GM23248 (cell line): ENCODE results near the gene HOXB3. TPM values are rescaled to one million over a fixed set of nuclear protein-coding genes. Genes with fewer than 3 reads are reported as not detected.

ENCODE experiments used
- DNase-seq: peaks from one replicate; pipeline ENCODE4 v3.0.0-alpha.2; 2015
- H2AFZ ChIP-seq: fragments of 200-600 bp; sonication (generic); 2 replicates; pipeline ENCODE4 v1.6.1; 2016; ENCODE audit warnings: antibody characterized with exemption
- H3F3A ChIP-seq: fragments of 200-600 bp; sonication (generic); 2 replicates; pipeline ENCODE4 v1.6.1; 2016; ENCODE audit warnings: mild to moderate bottlenecking, antibody characterized with exemption, mixed run types; ENCODE audit not compliant: insufficient read depth
- H3K27ac ChIP-seq: fragments of 200-600 bp; sonication (generic); 2 replicates; pipeline ENCODE4 v1.5.1; 2016; ENCODE audit warnings: mild to moderate bottlenecking
- H3K27me3 ChIP-seq: fragments of 200-600 bp; sonication (generic); replicated peaks from 2 replicates; pipeline ENCODE4 v1.6.1; 2016; ENCODE audit warnings: mild to moderate bottlenecking; ENCODE audit not compliant: insufficient read depth
- H3K36me3 ChIP-seq: fragments of 200-600 bp; sonication (generic); 2 replicates; pipeline ENCODE4 v1.6.1; 2016; ENCODE audit warnings: low read depth, mild to moderate bottlenecking
- H3K4me1 ChIP-seq: fragments of 200-600 bp; sonication (generic); 2 replicates; pipeline ENCODE4 v1.6.1; 2016; ENCODE audit warnings: mild to moderate bottlenecking; ENCODE audit not compliant: insufficient read depth
- H3K4me2 ChIP-seq: fragments of 200-600 bp; sonication (generic); one replicate; pipeline ENCODE4 v1.6.1; 2016; ENCODE audit warnings: mild to moderate bottlenecking; ENCODE audit not compliant: unreplicated experiment
- H3K4me3 ChIP-seq: fragments of 200-600 bp; sonication (generic); 2 replicates; pipeline ENCODE4 v1.5.1; 2016; ENCODE audit warnings: mild to moderate bottlenecking
- H3K79me2 ChIP-seq: fragments of 200-600 bp; sonication (generic); 2 replicates; pipeline ENCODE4 v1.6.1; 2016; ENCODE audit warnings: mild to moderate bottlenecking; ENCODE audit not compliant: insufficient read depth
- H3K9ac ChIP-seq: fragments of 200-600 bp; sonication (generic); 2 replicates; pipeline ENCODE4 v1.6.1; 2016; ENCODE audit warnings: mild to moderate bottlenecking
- H3K9me2 ChIP-seq: fragments of 200-600 bp; sonication (generic); 2 replicates; pipeline ENCODE4 v1.6.1; 2016; ENCODE audit warnings: mixed run types, mild to moderate bottlenecking, moderate library complexity; ENCODE audit not compliant: insufficient read depth
- H3K9me3 ChIP-seq: fragments of 200-600 bp; sonication (generic); one replicate; pipeline ENCODE4 v1.6.1; 2017; ENCODE audit warnings: low read depth
- H4K20me1 ChIP-seq: fragments of 200-600 bp; sonication (generic); 2 replicates; pipeline ENCODE4 v1.6.0; 2016; ENCODE audit not compliant: insufficient read depth
- EZH2 ChIP-seq: fragments of 200-600 bp; sonication (generic); IDR thresholded peaks from 2 replicates; pipeline ENCODE4 v1.6.1; 2018; ENCODE audit warnings: antibody characterized with exemption, mild to moderate bottlenecking; ENCODE audit not compliant: insufficient read depth, poor library complexity, severe bottlenecking
- EZH2phosphoT487 ChIP-seq: fragments of 200-600 bp; sonication (generic); IDR thresholded peaks from 2 replicates; pipeline ENCODE4 v1.6.1; 2018; ENCODE audit warnings: antibody characterized with exemption, moderate library complexity, mild to moderate bottlenecking, low read depth; ENCODE audit not compliant: insufficient read depth
- WGBS, 2 experiments: methylation state at CpG; one replicate each; pipeline ENCODE4 v1.1.6; 2015 to 2017; ENCODE audit warnings: low lambda C conversion rate in 2 of 2, low coverage in 1 of 2; ENCODE audit errors: missing lambda C conversion rate in 2 of 2; 5-methylcytosine and 5-hydroxymethylcytosine counted together
- in situ Hi-C: fragments of 300-500 bp; cut with MboI; formaldehyde crosslinking; loops from 2 replicates; pipeline ENCODE4 v1.15.0; 2020
- polyA plus RNA-seq: library from polyadenylated mRNA; unstranded; fragments of >200 nt; fragmentation: Nextera tagmentation; extraction: Ambion mirVana; gene quantifications from 2 replicates; pipeline ENCODE4 v1.2.1, GENCODE V29; 2016
- total RNA-seq: library from RNA; depleted of rRNA; stranded (reverse); fragments of >200 nt; shearing (Covaris generic); gene quantifications from 2 replicates; pipeline ENCODE4 v1.2.3, GENCODE V29; 2014

The HOXB3 gene
- total and polyA plus RNA-seq, 2 experiments from 2014 or later, result 1.9 to 2.4 TPM

GRCh38 chr17:48566717-48567116, 23.3 kb downstream of the HOXB3 start:
- peaks cover 87% of the 10 kb centered on the region for H3K79me2 ChIP-seq
- no peaks in the 10 kb centered on the region for H3F3A ChIP-seq
- no peak overlapping the region for H3K4me2 ChIP-seq
- H4K20me1 ChIP-seq, result no peaks in the 10 kb centered on the region
- H3K9me2 ChIP-seq, result no peaks in the 10 kb centered on the region
- TF ChIP-seq EZH2 (no peak), EZH2phosphoT487 (no peak)
- H3K9ac ChIP-seq, result no peak overlapping the region
- H3K27me3 ChIP-seq, result no peaks in the 10 kb centered on the region
- H3K27ac ChIP-seq, result no peak overlapping the region
- H2AFZ ChIP-seq, result no peak overlapping the region
- in situ Hi-C loops, result no loop called here
- no peak for DNase-seq
- no peak overlapping the region for H3K4me3 ChIP-seq
- 46 to 50% methylated on average over 2 of the region's 2 CpGs for WGBS, 2 experiments
- peaks cover 18% of the 10 kb centered on the region for H3K4me1 ChIP-seq
- H3K9me3 ChIP-seq, result no peaks in the 10 kb centered on the region
- H3K36me3 ChIP-seq, result no peaks in the 10 kb centered on the region

- WGBS, 2 experiments, result 96 to 100% methylated on average over 2 to 4 of the region's 4 CpGs
- in situ Hi-C loops, result no loop called here
- no peak overlapping the region for H3K27ac ChIP-seq
- H3K27me3 ChIP-seq, result no peaks in the 10 kb centered on the region
- DNase-seq, result no peak
- H3F3A ChIP-seq, result no peaks in the 10 kb centered on the region
- no peak for TF ChIP-seq EZH2
- no peak for TF ChIP-seq EZH2phosphoT487
- H3K4me2 ChIP-seq, result no peak overlapping the region
- H3K36me3 ChIP-seq, result no peaks in the 10 kb centered on the region
- H2AFZ ChIP-seq, result no peak overlapping the region
- no peaks in the 10 kb centered on the region for H3K9me2 ChIP-seq
- no peaks in the 10 kb centered on the region for H3K9me3 ChIP-seq
- peaks cover 12% of the 10 kb centered on the region for H3K4me1 ChIP-seq
- H3K79me2 ChIP-seq, result peaks cover 89% of the 10 kb centered on the region
- no peak overlapping the region for H3K4me3 ChIP-seq
- H4K20me1 ChIP-seq, result no peaks in the 10 kb centered on the region
- no peak overlapping the region for H3K9ac ChIP-seq
Measured at GRCh38 chr17:48565925-48566710, 23.9 kb downstream of the HOXB3 start.

GRCh38 chr17:48565022-48565554, 25.0 kb downstream of the HOXB3 start:
- no peak for DNase-seq
- Histone ChIP-seq H4K20me1 (no peaks in the 10 kb centered on the region), H3K27ac (no peak overlapping the region), H3K27me3 (no peaks in the 10 kb centered on the region), H3K9me2 (no peaks in the 10 kb centered on the region), H3F3A (no peaks in the 10 kb centered on the region), H3K9me3 (no peaks in the 10 kb centered on the region), H2AFZ (peak overlapping the region; percentile 92; the same call in 1 of the 2 replicates), H3K36me3 (no peaks in the 10 kb centered on the region), H3K79me2 (peaks cover 86% of the 10 kb centered on the region), H3K9ac (peak overlapping the region; percentile 82), H3K4me3 (peak overlapping the region; percentile 82), H3K4me1 (peaks cover 4% of the 10 kb centered on the region; the same call in 1 of the 2 replicates), H3K4me2 (peak overlapping the region; percentile 99)
- in situ Hi-C loops, result no loop called here
- WGBS, 2 experiments, result 91 to 92% methylated on average over 2 of the region's 2 CpGs
- TF ChIP-seq EZH2 (no peak), EZH2phosphoT487 (no peak)

- no peak overlapping the region for H3K27ac ChIP-seq
- DNase-seq, result peak; percentile 73
- peak overlapping the region; percentile 99 for H3K4me2 ChIP-seq
- H3K9me3 ChIP-seq, result no peaks in the 10 kb centered on the region
- WGBS, 2 experiments, result 4 to 5% methylated on average over 27 to 48 of the region's 73 CpGs
- in situ Hi-C loops, result no loop called here
- H3K79me2 ChIP-seq, result peaks cover 86% of the 10 kb centered on the region
- no peaks in the 10 kb centered on the region for H3K36me3 ChIP-seq
- peak overlapping the region; percentile 82 for H3K4me3 ChIP-seq
- H3K9ac ChIP-seq, result peak overlapping the region; percentile 82
- no peaks in the 10 kb centered on the region for H3K9me2 ChIP-seq
- TF ChIP-seq EZH2phosphoT487 (no peak), EZH2 (no peak)
- no peaks in the 10 kb centered on the region for H4K20me1 ChIP-seq
- H2AFZ ChIP-seq, result peak overlapping the region; percentile 92
- no peaks in the 10 kb centered on the region for H3K27me3 ChIP-seq
- H3K4me1 ChIP-seq, result no peaks in the 10 kb centered on the region
- H3F3A ChIP-seq, result no peaks in the 10 kb centered on the region
Measured at GRCh38 chr17:48564188-48565021, 25.6 kb downstream of the HOXB3 start.
